ENCODE data around the gene SLC17A6.

DNA sequence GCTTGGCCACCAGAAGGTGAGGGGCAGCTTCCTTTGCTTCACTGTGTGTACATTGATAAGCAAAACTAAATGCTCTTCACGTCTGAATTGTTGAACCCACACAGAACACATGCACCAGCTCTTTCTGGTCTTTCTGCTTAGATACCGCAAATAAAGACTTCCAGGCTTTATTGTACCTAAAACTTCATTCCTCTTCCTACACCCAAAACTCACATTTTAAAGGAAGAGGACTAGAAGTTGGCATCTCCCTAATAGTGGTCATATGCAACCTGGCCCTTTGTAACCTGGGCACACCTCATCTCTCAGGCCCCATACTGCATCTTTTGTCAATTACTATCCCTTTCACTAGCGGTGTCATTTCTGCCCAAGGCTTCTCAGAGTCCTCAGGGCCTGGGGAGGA, 5.9 kb downstream of the SLC17A6 start:
- TF ChIP-seq, protein P1, sequence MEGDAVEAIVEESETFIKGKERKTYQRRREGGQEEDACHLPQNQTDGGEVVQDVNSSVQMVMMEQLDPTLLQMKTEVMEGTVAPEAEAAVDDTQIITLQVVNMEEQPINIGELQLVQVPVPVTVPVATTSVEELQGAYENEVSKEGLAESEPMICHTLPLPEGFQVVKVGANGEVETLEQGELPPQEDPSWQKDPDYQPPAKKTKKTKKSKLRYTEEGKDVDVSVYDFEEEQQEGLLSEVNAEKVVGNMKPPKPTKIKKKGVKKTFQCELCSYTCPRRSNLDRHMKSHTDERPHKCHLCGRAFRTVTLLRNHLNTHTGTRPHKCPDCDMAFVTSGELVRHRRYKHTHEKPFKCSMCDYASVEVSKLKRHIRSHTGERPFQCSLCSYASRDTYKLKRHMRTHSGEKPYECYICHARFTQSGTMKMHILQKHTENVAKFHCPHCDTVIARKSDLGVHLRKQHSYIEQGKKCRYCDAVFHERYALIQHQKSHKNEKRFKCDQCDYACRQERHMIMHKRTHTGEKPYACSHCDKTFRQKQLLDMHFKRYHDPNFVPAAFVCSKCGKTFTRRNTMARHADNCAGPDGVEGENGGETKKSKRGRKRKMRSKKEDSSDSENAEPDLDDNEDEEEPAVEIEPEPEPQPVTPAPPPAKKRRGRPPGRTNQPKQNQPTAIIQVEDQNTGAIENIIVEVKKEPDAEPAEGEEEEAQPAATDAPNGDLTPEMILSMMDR (IDR thresholded peaks at IDR 0.05), result no peak
- no peak for TF ChIP-seq POLR2AphosphoS5 (IDR thresholded peaks at IDR 0.05)
- no peak for TF ChIP-seq POLR2A (IDR thresholded peaks at IDR 0.05)
- TF ChIP-seq EP300 (IDR thresholded peaks at IDR 0.05), result no peak

Measured in suprapubic skin (tissue), 4 donors.